Stimulated activated naive CD8-positive, alpha-beta T cell treated with anti-CD3 and anti-CD28 coated beads, Interleukin-15, Interleukin-2, amounts not matched to agents 100 ng/mL and 50 ng/mL, for 24 hours (primary cell): ENCODE results near the gene DOCK1.

Experiments used
- H3K27ac Mint-ChIP-seq: one replicate; pipeline ENCODE4 v1.8.0; 2021; ENCODE audit warnings: mild to moderate bottlenecking, mixed read lengths
- H3K27me3 Mint-ChIP-seq: one replicate; pipeline ENCODE4 v1.8.0; 2021; ENCODE audit warnings: mixed read lengths
- H3K36me3 Mint-ChIP-seq: one replicate; pipeline ENCODE4 v1.8.0; 2021; ENCODE audit warnings: low read depth, mixed read lengths
- H3K4me1 Mint-ChIP-seq: one replicate; pipeline ENCODE4 v1.8.0; 2021; ENCODE audit warnings: low read depth, mixed read lengths
- H3K4me3 Mint-ChIP-seq: one replicate; pipeline ENCODE4 v1.8.0; 2021; ENCODE audit warnings: mild to moderate bottlenecking, mixed read lengths
- H3K9me3 Mint-ChIP-seq: one replicate; pipeline ENCODE4 v1.8.0; 2021; ENCODE audit warnings: mixed read lengths

The DOCK1 gene

GRCh38 chr10:127398140-127398970 is 493.1 kb downstream of the DOCK1 start:
- Mint-ChIP-seq H3K27ac (no peak overlapping the region), H3K27me3 (no peaks in the 10 kb centered on the region), H3K4me1 (no peaks in the 10 kb centered on the region), H3K9me3 (no peaks in the 10 kb centered on the region), H3K36me3 (no peaks in the 10 kb centered on the region), H3K4me3 (no peak overlapping the region)

- no peaks in the 10 kb centered on the region for H3K36me3 Mint-ChIP-seq
- no peaks in the 10 kb centered on the region for H3K4me1 Mint-ChIP-seq
- H3K4me3 Mint-ChIP-seq: no peak overlapping the region
- no peaks in the 10 kb centered on the region for H3K27me3 Mint-ChIP-seq
- H3K9me3 Mint-ChIP-seq: no peaks in the 10 kb centered on the region
- no peak overlapping the region for H3K27ac Mint-ChIP-seq
Observed at GRCh38 chr10:127398971-127399365, 493.7 kb downstream of the DOCK1 start.

- Mint-ChIP-seq H3K36me3 (no peaks in the 10 kb centered on the region), H3K4me1 (no peaks in the 10 kb centered on the region), H3K9me3 (no peaks in the 10 kb centered on the region), H3K27ac (no peak overlapping the region), H3K27me3 (no peaks in the 10 kb centered on the region), H3K4me3 (no peak overlapping the region)
Observed at GRCh38 chr10:127399668-127400067, 494.4 kb downstream of the DOCK1 start.

- Mint-ChIP-seq H3K27me3 (no peaks in the 10 kb centered on the region), H3K4me3 (no peak overlapping the region), H3K4me1 (no peaks in the 10 kb centered on the region), H3K9me3 (no peaks in the 10 kb centered on the region), H3K27ac (no peak overlapping the region), H3K36me3 (no peaks in the 10 kb centered on the region)
Observed at GRCh38 chr10:127400216-127400615, 495.0 kb downstream of the DOCK1 start.

GRCh38 chr10:127402596-127403409 is 497.6 kb downstream of the DOCK1 start:
- no peaks in the 10 kb centered on the region for H3K36me3 Mint-ChIP-seq
- no peak overlapping the region for H3K4me3 Mint-ChIP-seq
- no peaks in the 10 kb centered on the region for H3K27me3 Mint-ChIP-seq
- H3K4me1 Mint-ChIP-seq: no peaks in the 10 kb centered on the region
- H3K9me3 Mint-ChIP-seq: no peaks in the 10 kb centered on the region
- no peak overlapping the region for H3K27ac Mint-ChIP-seq

GRCh38 chr10:127405221-127405620 is 500.0 kb downstream of the DOCK1 start:
- no peaks in the 10 kb centered on the region for H3K9me3 Mint-ChIP-seq
- no peaks in the 10 kb centered on the region for H3K36me3 Mint-ChIP-seq
- H3K27ac Mint-ChIP-seq: no peak overlapping the region
- no peaks in the 10 kb centered on the region for H3K4me1 Mint-ChIP-seq
- H3K4me3 Mint-ChIP-seq: no peak overlapping the region
- no peaks in the 10 kb centered on the region for H3K27me3 Mint-ChIP-seq

GRCh38 chr10:127406018-127406550 is 500.9 kb downstream of the DOCK1 start:
- Mint-ChIP-seq H3K36me3 (no peaks in the 10 kb centered on the region), H3K4me1 (no peaks in the 10 kb centered on the region), H3K27ac (no peak overlapping the region), H3K9me3 (no peaks in the 10 kb centered on the region), H3K27me3 (no peaks in the 10 kb centered on the region), H3K4me3 (no peak overlapping the region)

- Mint-ChIP-seq H3K9me3 (no peaks in the 10 kb centered on the region), H3K4me1 (no peaks in the 10 kb centered on the region), H3K4me3 (no peak overlapping the region), H3K36me3 (no peaks in the 10 kb centered on the region), H3K27ac (no peak overlapping the region), H3K27me3 (no peaks in the 10 kb centered on the region)
Observed at GRCh38 chr10:127407551-127407950, 502.3 kb downstream of the DOCK1 start.

GRCh38 chr10:127408112-127408710 is 503.0 kb downstream of the DOCK1 start:
- Mint-ChIP-seq H3K27ac (no peak overlapping the region), H3K4me3 (no peak overlapping the region), H3K27me3 (no peaks in the 10 kb centered on the region), H3K36me3 (no peaks in the 10 kb centered on the region), H3K4me1 (no peaks in the 10 kb centered on the region), H3K9me3 (no peaks in the 10 kb centered on the region)

GRCh38 chr10:127408733-127409132 is 503.5 kb downstream of the DOCK1 start:
- Mint-ChIP-seq H3K4me1 (no peaks in the 10 kb centered on the region), H3K36me3 (no peaks in the 10 kb centered on the region), H3K4me3 (no peak overlapping the region), H3K27ac (no peak overlapping the region), H3K27me3 (no peaks in the 10 kb centered on the region), H3K9me3 (no peaks in the 10 kb centered on the region)

- Mint-ChIP-seq H3K27ac (no peak overlapping the region), H3K4me1 (no peaks in the 10 kb centered on the region), H3K36me3 (no peaks in the 10 kb centered on the region), H3K27me3 (no peaks in the 10 kb centered on the region), H3K9me3 (no peaks in the 10 kb centered on the region), H3K4me3 (no peak overlapping the region)
Observed at GRCh38 chr10:127410030-127410429, 504.8 kb downstream of the DOCK1 start.

GRCh38 chr10:127411062-127411461 is 505.8 kb downstream of the DOCK1 start:
- Mint-ChIP-seq H3K27me3 (no peaks in the 10 kb centered on the region), H3K9me3 (no peaks in the 10 kb centered on the region), H3K4me3 (no peak overlapping the region), H3K36me3 (no peaks in the 10 kb centered on the region), H3K4me1 (no peaks in the 10 kb centered on the region), H3K27ac (no peak overlapping the region)

- no peaks in the 10 kb centered on the region for H3K36me3 Mint-ChIP-seq
- H3K4me3 Mint-ChIP-seq: no peak overlapping the region
- H3K9me3 Mint-ChIP-seq: no peaks in the 10 kb centered on the region
Observed at GRCh38 chr10:127413326-127413725, 508.1 kb downstream of the DOCK1 start.

GRCh38 chr10:127414024-127414423 is 508.8 kb downstream of the DOCK1 start:
- H3K4me3 Mint-ChIP-seq: no peak overlapping the region
- H3K9me3 Mint-ChIP-seq: no peaks in the 10 kb centered on the region
- H3K27ac Mint-ChIP-seq: no peak overlapping the region
- H3K36me3 Mint-ChIP-seq: no peaks in the 10 kb centered on the region
- H3K27me3 Mint-ChIP-seq: no peaks in the 10 kb centered on the region
- no peaks in the 10 kb centered on the region for H3K4me1 Mint-ChIP-seq

More at GRCh38 chr10:127413326-127413725, 508.1 kb downstream of the DOCK1 start:
- Mint-ChIP-seq H3K27me3 (no peaks in the 10 kb centered on the region), H3K27ac (no peak overlapping the region), H3K4me1 (no peaks in the 10 kb centered on the region)

GRCh38 chr10:127415116-127415515 is 509.9 kb downstream of the DOCK1 start:
- Mint-ChIP-seq H3K4me1 (no peaks in the 10 kb centered on the region), H3K27me3 (no peaks in the 10 kb centered on the region), H3K4me3 (no peak overlapping the region), H3K27ac (no peak overlapping the region), H3K9me3 (no peaks in the 10 kb centered on the region), H3K36me3 (no peaks in the 10 kb centered on the region)
